Mononuclear cell (primary cell): ENCODE results near the gene QSOX2. TPM values are rescaled to one million over a fixed set of nuclear protein-coding genes. Genes with fewer than 3 reads are reported as not detected.

Experiments
- H3K27me3 ChIP-seq: 2 replicates; pipeline ENCODE4 v1.6.0; 2011; ENCODE audit warnings: low read length, control low read depth; ENCODE audit not compliant: insufficient read depth
- H3K4me1 ChIP-seq: 2 replicates; pipeline ENCODE4 v1.5.1; 2011; ENCODE audit warnings: mild to moderate bottlenecking, low read length, control low read depth; ENCODE audit not compliant: insufficient read depth
- H3K4me3 ChIP-seq: 2 replicates; pipeline ENCODE4 v1.5.1; 2011; ENCODE audit warnings: mild to moderate bottlenecking, low read length, moderate library complexity
- H3K9me3 ChIP-seq: 2 replicates; pipeline ENCODE4 v1.5.1; 2011; ENCODE audit warnings: low read depth, mild to moderate bottlenecking, control low read depth, low read length
- total RNA-seq: library from RNA; depleted of rRNA; stranded (reverse); fragments of >200 nt; gene quantifications from one replicate; pipeline ENCODE4 v1.2.3, GENCODE V29; 2012

The QSOX2 gene
- total RNA-seq, 1 donor = 8.1 TPM

- Histone ChIP-seq H3K27me3 (no peaks in the 10 kb centered on the region), H3K4me3 (no peak overlapping the region), H3K4me1 (no peaks in the 10 kb centered on the region), H3K9me3 (no peaks in the 10 kb centered on the region)
These were observed 73.1 kb downstream of the QSOX2 start for GRCh38 chr9:136172412-136173079.

- H3K4me1 ChIP-seq = no peaks in the 10 kb centered on the region
- H3K9me3 ChIP-seq = no peaks in the 10 kb centered on the region
- no peaks in the 10 kb centered on the region for H3K27me3 ChIP-seq
- no peak overlapping the region for H3K4me3 ChIP-seq
These were observed 73.7 kb downstream of the QSOX2 start for GRCh38 chr9:136171801-136172411.

- no peaks in the 10 kb centered on the region for H3K27me3 ChIP-seq
- no peak overlapping the region for H3K4me3 ChIP-seq
- no peaks in the 10 kb centered on the region for H3K9me3 ChIP-seq
- no peaks in the 10 kb centered on the region for H3K4me1 ChIP-seq
These were observed 74.4 kb downstream of the QSOX2 start for GRCh38 chr9:136171009-136171800.

GRCh38 chr9:136170006-136170901 is 75.4 kb downstream of the QSOX2 start:
- no peaks in the 10 kb centered on the region for H3K9me3 ChIP-seq
- no peaks in the 10 kb centered on the region for H3K27me3 ChIP-seq
- H3K4me1 ChIP-seq = no peaks in the 10 kb centered on the region
- H3K4me3 ChIP-seq = no peak overlapping the region

- H3K4me3 ChIP-seq = no peak overlapping the region
- no peaks in the 10 kb centered on the region for H3K27me3 ChIP-seq
- H3K4me1 ChIP-seq = no peaks in the 10 kb centered on the region
- no peaks in the 10 kb centered on the region for H3K9me3 ChIP-seq
These were observed 76.1 kb downstream of the QSOX2 start for GRCh38 chr9:136169495-136169894.

- Histone ChIP-seq H3K9me3 (no peaks in the 10 kb centered on the region), H3K27me3 (no peaks in the 10 kb centered on the region), H3K4me1 (no peaks in the 10 kb centered on the region)
These were observed 82.3 kb downstream of the QSOX2 start for GRCh38 chr9:136163248-136163850.

GRCh38 chr9:136160995-136161610 is 84.5 kb downstream of the QSOX2 start:
- Histone ChIP-seq H3K4me1 (no peaks in the 10 kb centered on the region), H3K27me3 (no peaks in the 10 kb centered on the region), H3K4me3 (no peak overlapping the region), H3K9me3 (no peaks in the 10 kb centered on the region)

More at GRCh38 chr9:136163248-136163850, 82.3 kb downstream of the QSOX2 start:
- H3K4me3 ChIP-seq = no peak overlapping the region

GRCh38 chr9:136160381-136160841 is 85.2 kb downstream of the QSOX2 start:
- no peaks in the 10 kb centered on the region for H3K27me3 ChIP-seq
- H3K4me1 ChIP-seq = no peaks in the 10 kb centered on the region
- no peak overlapping the region for H3K4me3 ChIP-seq
- H3K9me3 ChIP-seq = no peaks in the 10 kb centered on the region

GRCh38 chr9:136159851-136160250 is 85.8 kb downstream of the QSOX2 start:
- Histone ChIP-seq H3K9me3 (no peaks in the 10 kb centered on the region), H3K27me3 (no peaks in the 10 kb centered on the region), H3K4me1 (no peaks in the 10 kb centered on the region), H3K4me3 (no peak overlapping the region)

GRCh38 chr9:136157477-136158265 is 87.9 kb downstream of the QSOX2 start:
- no peak overlapping the region for H3K4me3 ChIP-seq
- H3K27me3 ChIP-seq = no peaks in the 10 kb centered on the region
- no peaks in the 10 kb centered on the region for H3K9me3 ChIP-seq
- H3K4me1 ChIP-seq = no peaks in the 10 kb centered on the region

Other genes with a start within 250 kb of the QSOX2 start
- 9.2 TPM for gene NACC2, start 150.5 kb downstream of the QSOX2 start, total RNA-seq
- gene TMEM250, start 126.9 kb downstream of the QSOX2 start, total RNA-seq = 5.6 TPM
- gene LHX3, start 40.7 kb downstream of the QSOX2 start, total RNA-seq = not detected
- 0.10 TPM for gene CCDC187, start 58.3 kb upstream of the QSOX2 start, total RNA-seq
- 2.6 TPM for gene GPSM1, start 81.7 kb upstream of the QSOX2 start, total RNA-seq
- 9.0 TPM for gene DNLZ, start 117.9 kb upstream of the QSOX2 start, total RNA-seq
- 8.5 TPM for gene CARD9, start 127.9 kb upstream of the QSOX2 start, total RNA-seq
- 3.5 TPM for gene SNAPC4, start 154.4 kb upstream of the QSOX2 start, total RNA-seq
- gene ENTR1, start 164.8 kb upstream of the QSOX2 start, total RNA-seq = 16.2 TPM
- 36.6 TPM for gene PMPCA, start 164.8 kb upstream of the QSOX2 start, total RNA-seq
- 5.5 TPM for gene INPP5E, start 194.0 kb upstream of the QSOX2 start, total RNA-seq
- gene SEC16A, start 237.2 kb upstream of the QSOX2 start, total RNA-seq = 38.0 TPM